Activated naive CD8-positive, alpha-beta T cell treated with anti-CD3 and anti-CD28 coated beads for 36 hours (primary cell): ENCODE data around the gene TCF7L1. TPM values are rescaled to one million over a fixed set of nuclear protein-coding genes. Genes with fewer than 3 reads are reported as not detected.
"Not testable (repeated sequence)": the region's sequence is repeated elsewhere in the genome, so short reads cannot be mapped to it uniquely, and the experiment has no call there.

Experiments
- DNase-seq: peaks from one replicate; pipeline ENCODE4 v3.0.0; 2021
- H3K27ac Mint-ChIP-seq: one replicate; pipeline ENCODE4 v1.8.0; 2022; ENCODE audit warnings: mild to moderate bottlenecking, moderate library complexity, mixed read lengths
- H3K27me3 Mint-ChIP-seq: one replicate; pipeline ENCODE4 v1.8.0; 2022; ENCODE audit warnings: mild to moderate bottlenecking, mixed read lengths
- H3K36me3 Mint-ChIP-seq: one replicate; pipeline ENCODE4 v1.8.0; 2021; ENCODE audit warnings: mild to moderate bottlenecking, mixed read lengths
- H3K4me1 Mint-ChIP-seq: one replicate; pipeline ENCODE4 v1.8.0; 2021; ENCODE audit warnings: mixed read lengths
- H3K4me3 Mint-ChIP-seq: one replicate; pipeline ENCODE4 v1.8.0; 2022; ENCODE audit warnings: mild to moderate bottlenecking, moderate library complexity, mixed read lengths
- H3K9me3 Mint-ChIP-seq: one replicate; pipeline ENCODE4 v1.8.0; 2022; ENCODE audit warnings: mixed read lengths
- total RNA-seq, 2 experiments: library from RNA; stranded (reverse); gene quantifications; one replicate each; pipeline ENCODE4 v1.2.3, GENCODE V29; 2021

The TCF7L1 gene
- total RNA-seq, 2 experiments from 2014 or later: 0.06 TPM; not detected in 1

GRCh38 chr2:85209887-85210286 is 76.7 kb downstream of the TCF7L1 start:
- Mint-ChIP-seq H3K27me3 (peaks cover 9% of the 10 kb centered on the region), H3K9me3 (no peaks in the 10 kb centered on the region), H3K36me3 (no peaks in the 10 kb centered on the region), H3K27ac (no peak overlapping the region), H3K4me3 (no peak overlapping the region), H3K4me1 (no peaks in the 10 kb centered on the region)
- no peak for DNase-seq

- H3K4me1 Mint-ChIP-seq: no peaks in the 10 kb centered on the region
- H3K36me3 Mint-ChIP-seq: no peaks in the 10 kb centered on the region
- peaks cover 9% of the 10 kb centered on the region for H3K27me3 Mint-ChIP-seq
- H3K27ac Mint-ChIP-seq: no peak overlapping the region
- no peaks in the 10 kb centered on the region for H3K9me3 Mint-ChIP-seq
- no peak for DNase-seq
- H3K4me3 Mint-ChIP-seq: no peak overlapping the region
Observed at GRCh38 chr2:85210511-85210910, 77.3 kb downstream of the TCF7L1 start.

- peaks cover 12% of the 10 kb centered on the region for H3K27me3 Mint-ChIP-seq
- not testable (repeated sequence) for H3K36me3 Mint-ChIP-seq, H3K4me1 Mint-ChIP-seq, H3K9me3 Mint-ChIP-seq, H3K27ac Mint-ChIP-seq, H3K4me3 Mint-ChIP-seq, DNase-seq
Observed at GRCh38 chr2:85211606-85212005, 78.4 kb downstream of the TCF7L1 start.

DNA sequence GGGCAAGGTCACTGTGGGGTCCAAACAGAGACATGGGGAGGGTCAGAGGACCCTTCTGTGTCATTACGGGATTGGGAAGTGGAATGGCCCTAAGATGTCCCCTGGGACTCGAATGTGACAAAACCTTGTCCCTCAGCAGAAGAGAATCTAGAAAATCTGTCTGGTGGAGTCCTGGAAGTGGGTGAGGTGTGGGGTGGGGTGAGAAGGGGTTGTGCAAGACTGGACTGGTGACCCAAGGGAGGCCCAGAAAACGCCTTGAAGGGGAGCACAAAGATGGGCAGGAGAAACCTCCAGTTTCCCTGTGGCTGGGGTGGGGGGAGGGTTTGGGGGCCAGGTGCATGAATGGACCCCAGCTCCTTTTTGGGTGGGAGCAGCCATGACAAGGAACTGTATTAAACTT is 79.6 kb downstream of the TCF7L1 start:
- no peaks in the 10 kb centered on the region for H3K4me1 Mint-ChIP-seq
- H3K27me3 Mint-ChIP-seq: peaks cover 17% of the 10 kb centered on the region
- no peaks in the 10 kb centered on the region for H3K36me3 Mint-ChIP-seq
- H3K27ac Mint-ChIP-seq: no peak overlapping the region
- no peaks in the 10 kb centered on the region for H3K9me3 Mint-ChIP-seq
- DNase-seq: no peak
- H3K4me3 Mint-ChIP-seq: no peak overlapping the region

- Mint-ChIP-seq H3K27me3 (peaks cover 17% of the 10 kb centered on the region), H3K4me3 (no peak overlapping the region), H3K4me1 (no peaks in the 10 kb centered on the region), H3K27ac (no peak overlapping the region), H3K36me3 (no peaks in the 10 kb centered on the region), H3K9me3 (no peaks in the 10 kb centered on the region)
- no peak for DNase-seq
Observed at GRCh38 chr2:85213404-85213803, 80.2 kb downstream of the TCF7L1 start.

GRCh38 chr2:85213901-85214512 is 80.8 kb downstream of the TCF7L1 start:
- no peak overlapping the region for H3K4me3 Mint-ChIP-seq
- no peaks in the 10 kb centered on the region for H3K9me3 Mint-ChIP-seq
- H3K36me3 Mint-ChIP-seq: no peaks in the 10 kb centered on the region
- H3K27me3 Mint-ChIP-seq: peaks cover 17% of the 10 kb centered on the region
- H3K4me1 Mint-ChIP-seq: no peaks in the 10 kb centered on the region
- H3K27ac Mint-ChIP-seq: no peak overlapping the region
- DNase-seq: no peak

DNA sequence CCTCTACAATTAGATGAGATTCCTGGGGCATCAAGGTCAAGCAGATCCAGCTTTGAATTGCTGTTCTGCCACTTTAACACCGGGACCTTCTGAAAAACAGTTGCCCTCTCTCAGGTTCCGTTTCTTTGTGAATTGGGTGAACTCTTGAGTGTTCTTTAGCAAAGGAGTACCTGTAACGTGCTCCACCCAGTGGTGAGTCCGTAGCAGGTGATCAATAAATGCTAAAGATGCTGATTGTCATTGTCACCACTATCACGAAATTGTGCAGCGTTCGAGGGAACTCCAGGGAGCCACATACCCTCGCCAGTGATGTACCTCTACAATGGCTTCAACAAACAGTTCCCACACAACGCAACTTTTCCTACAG is 81.9 kb downstream of the TCF7L1 start:
- DNase-seq: no peak
- Mint-ChIP-seq H3K9me3 (no peaks in the 10 kb centered on the region), H3K4me3 (no peak overlapping the region), H3K27ac (no peak overlapping the region), H3K27me3 (peaks cover 17% of the 10 kb centered on the region), H3K36me3 (no peaks in the 10 kb centered on the region), H3K4me1 (no peaks in the 10 kb centered on the region)

DNA sequence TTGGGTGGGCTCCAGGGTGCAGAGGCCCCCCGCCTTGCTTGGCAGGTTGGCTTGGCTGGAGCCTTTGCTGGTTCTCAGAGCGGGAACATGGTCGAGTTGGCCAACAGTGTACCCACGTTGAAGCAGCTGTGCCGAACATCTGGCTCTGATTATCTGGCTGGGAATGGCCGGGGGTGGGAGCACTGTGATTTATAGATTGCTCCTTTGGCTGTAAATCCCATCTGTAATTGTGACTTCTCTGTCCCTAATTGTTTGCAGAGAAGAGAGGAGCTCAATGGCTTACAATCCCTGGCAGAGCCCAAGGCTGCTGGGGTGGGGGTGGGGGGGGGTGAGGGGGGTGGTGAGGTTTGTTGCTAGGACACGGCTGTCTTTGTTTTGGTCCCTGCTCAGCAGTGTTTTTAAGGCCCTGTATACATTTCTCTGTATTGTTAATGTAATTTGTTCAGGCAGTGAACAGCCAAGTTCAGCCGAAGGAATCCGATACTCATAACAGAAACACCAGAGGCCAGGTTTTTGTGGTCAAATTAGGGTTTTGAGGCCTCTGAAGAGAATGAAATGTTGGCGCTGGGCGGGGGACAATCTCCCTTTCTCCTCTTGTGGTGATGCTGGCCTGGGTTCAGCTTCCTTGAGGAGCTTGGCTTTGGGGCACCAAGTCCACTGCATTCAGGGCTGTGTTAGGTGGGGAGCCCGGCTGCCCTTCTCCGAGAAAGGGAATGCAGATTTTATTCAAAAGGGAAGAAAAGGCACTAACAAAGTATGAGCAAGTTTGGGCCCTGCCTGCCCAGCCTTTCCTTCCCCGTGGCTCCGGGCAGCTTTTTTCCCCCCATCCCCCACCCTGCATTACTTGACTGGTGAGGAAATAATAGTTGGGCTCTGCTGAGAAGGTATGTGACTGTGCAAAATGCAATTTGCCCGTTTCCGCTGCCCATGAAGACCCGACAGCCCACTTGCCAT is 82.5 kb downstream of the TCF7L1 start:
- Mint-ChIP-seq H3K36me3 (no peaks in the 10 kb centered on the region), H3K9me3 (no peaks in the 10 kb centered on the region), H3K27ac (no peak overlapping the region), H3K27me3 (peaks cover 17% of the 10 kb centered on the region), H3K4me1 (no peaks in the 10 kb centered on the region), H3K4me3 (no peak overlapping the region)
- DNase-seq: no peak

DNA sequence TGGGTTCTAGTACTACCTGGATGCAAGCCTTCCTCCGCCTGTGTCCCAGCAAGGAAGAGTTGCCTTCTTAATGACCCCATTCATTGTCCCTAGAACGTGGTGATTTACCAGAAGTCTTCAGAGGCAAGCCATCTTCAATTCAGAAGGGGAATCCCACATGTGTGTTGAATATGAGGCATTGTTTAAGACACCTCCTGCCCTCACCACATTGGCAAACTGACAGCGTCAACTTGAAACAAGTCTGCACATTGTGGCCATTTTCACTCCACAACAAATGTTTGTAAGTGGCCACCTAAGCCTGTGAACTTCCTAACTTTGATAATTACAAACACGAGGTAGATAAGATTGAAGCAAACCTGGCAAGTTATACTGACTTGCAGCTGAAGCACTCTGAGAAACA is 83.7 kb downstream of the TCF7L1 start:
- no peak overlapping the region for H3K4me3 Mint-ChIP-seq
- H3K36me3 Mint-ChIP-seq: no peaks in the 10 kb centered on the region
- peaks cover 17% of the 10 kb centered on the region for H3K27me3 Mint-ChIP-seq
- no peaks in the 10 kb centered on the region for H3K4me1 Mint-ChIP-seq
- H3K27ac Mint-ChIP-seq: no peak overlapping the region
- DNase-seq: no peak
- H3K9me3 Mint-ChIP-seq: no peaks in the 10 kb centered on the region

GRCh38 chr2:85221067-85221691 is 88.0 kb downstream of the TCF7L1 start:
- no peak for DNase-seq
- Mint-ChIP-seq H3K9me3 (no peaks in the 10 kb centered on the region), H3K27me3 (peaks cover 11% of the 10 kb centered on the region), H3K4me1 (no peaks in the 10 kb centered on the region), H3K36me3 (no peaks in the 10 kb centered on the region), H3K4me3 (no peak overlapping the region), H3K27ac (no peak overlapping the region)

DNA sequence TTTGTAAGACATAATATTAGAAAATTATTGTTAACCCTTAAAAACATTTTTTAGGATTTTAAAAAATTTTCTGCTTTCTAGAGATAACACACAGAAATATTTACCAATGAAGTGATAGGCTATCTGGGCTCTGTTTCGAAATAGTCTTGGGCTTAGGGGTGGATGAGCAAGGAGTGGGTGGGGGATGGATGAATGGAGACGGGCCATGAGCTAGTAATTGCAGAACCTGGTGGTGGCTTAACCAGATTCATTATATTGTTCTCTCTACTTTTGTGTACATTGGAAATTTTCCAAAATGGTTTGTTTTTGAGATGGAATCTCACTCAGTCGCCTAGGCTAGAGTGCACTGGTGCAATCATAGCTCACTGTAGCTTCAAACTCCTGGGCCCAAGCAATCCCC is 89.6 kb downstream of the TCF7L1 start:
- no peak for DNase-seq
- Mint-ChIP-seq H3K27ac (no peak overlapping the region), H3K9me3 (no peaks in the 10 kb centered on the region), H3K4me3 (no peak overlapping the region), H3K4me1 (no peaks in the 10 kb centered on the region), H3K36me3 (no peaks in the 10 kb centered on the region), H3K27me3 (peaks cover 13% of the 10 kb centered on the region)

DNA sequence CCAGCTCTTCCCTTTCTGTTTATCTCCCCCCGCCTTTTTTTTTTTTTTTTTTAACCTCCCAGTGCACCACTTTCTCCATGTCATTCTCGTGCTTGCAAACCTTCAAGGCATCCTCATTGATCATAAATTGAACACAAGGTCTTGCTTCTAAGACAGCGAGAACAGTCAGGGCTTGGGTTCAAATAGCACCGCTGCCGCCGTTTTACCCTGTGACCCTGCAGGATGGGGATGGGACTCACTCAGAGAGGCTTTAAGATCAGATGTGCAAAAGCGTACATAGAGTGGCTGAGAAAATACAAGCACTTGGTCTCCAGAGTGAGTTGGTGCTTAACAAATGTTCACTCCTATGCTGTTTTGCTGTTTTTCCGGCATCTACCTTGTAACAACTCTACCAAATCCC is 93.6 kb downstream of the TCF7L1 start:
- Mint-ChIP-seq H3K27me3 (peaks cover 13% of the 10 kb centered on the region), H3K36me3 (no peaks in the 10 kb centered on the region), H3K4me3 (no peak overlapping the region), H3K4me1 (no peaks in the 10 kb centered on the region), H3K27ac (no peak overlapping the region), H3K9me3 (no peaks in the 10 kb centered on the region)
- DNase-seq: no peak

GRCh38 chr2:85230679-85231467 is 97.7 kb downstream of the TCF7L1 start:
- Mint-ChIP-seq H3K9me3 (no peaks in the 10 kb centered on the region), H3K27me3 (peaks cover 18% of the 10 kb centered on the region), H3K4me1 (no peaks in the 10 kb centered on the region), H3K27ac (no peak overlapping the region), H3K36me3 (no peaks in the 10 kb centered on the region), H3K4me3 (no peak overlapping the region)
- DNase-seq: no peak

DNA sequence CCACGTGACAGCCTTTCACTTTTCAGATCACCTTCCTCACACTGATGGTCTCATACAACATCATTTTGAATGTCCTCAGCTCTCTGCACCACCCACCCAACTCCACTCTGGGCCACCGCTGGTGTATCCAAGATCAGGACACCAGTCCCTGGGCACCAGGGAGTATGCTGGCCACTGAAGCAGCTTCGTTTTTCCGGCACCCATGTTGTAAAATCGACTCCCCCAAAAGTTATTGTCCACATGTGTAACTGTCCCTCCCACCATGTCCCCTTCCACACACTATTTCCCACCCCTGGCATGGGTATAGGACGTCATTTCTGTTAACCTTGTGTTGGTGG is 98.2 kb downstream of the TCF7L1 start:
- Mint-ChIP-seq H3K4me3 (no peak overlapping the region), H3K27me3 (peaks cover 19% of the 10 kb centered on the region), H3K9me3 (no peaks in the 10 kb centered on the region), H3K4me1 (no peaks in the 10 kb centered on the region), H3K36me3 (no peaks in the 10 kb centered on the region), H3K27ac (no peak overlapping the region)
- no peak for DNase-seq

- Mint-ChIP-seq H3K36me3 (no peaks in the 10 kb centered on the region), H3K4me1 (no peaks in the 10 kb centered on the region), H3K27me3 (peaks cover 17% of the 10 kb centered on the region), H3K27ac (no peak overlapping the region), H3K9me3 (no peaks in the 10 kb centered on the region), H3K4me3 (no peak overlapping the region)
- no peak for DNase-seq
Observed at GRCh38 chr2:85231952-85232351, 98.8 kb downstream of the TCF7L1 start.
